ENCODE results near the gene EPHA2. TPM values are rescaled to one million over a fixed set of nuclear protein-coding genes. Genes with fewer than 3 reads are reported as not detected.

EPHA2 gene
- total RNA-seq, 1 experiment from 2014 or later, result 263 TPM

DNA sequence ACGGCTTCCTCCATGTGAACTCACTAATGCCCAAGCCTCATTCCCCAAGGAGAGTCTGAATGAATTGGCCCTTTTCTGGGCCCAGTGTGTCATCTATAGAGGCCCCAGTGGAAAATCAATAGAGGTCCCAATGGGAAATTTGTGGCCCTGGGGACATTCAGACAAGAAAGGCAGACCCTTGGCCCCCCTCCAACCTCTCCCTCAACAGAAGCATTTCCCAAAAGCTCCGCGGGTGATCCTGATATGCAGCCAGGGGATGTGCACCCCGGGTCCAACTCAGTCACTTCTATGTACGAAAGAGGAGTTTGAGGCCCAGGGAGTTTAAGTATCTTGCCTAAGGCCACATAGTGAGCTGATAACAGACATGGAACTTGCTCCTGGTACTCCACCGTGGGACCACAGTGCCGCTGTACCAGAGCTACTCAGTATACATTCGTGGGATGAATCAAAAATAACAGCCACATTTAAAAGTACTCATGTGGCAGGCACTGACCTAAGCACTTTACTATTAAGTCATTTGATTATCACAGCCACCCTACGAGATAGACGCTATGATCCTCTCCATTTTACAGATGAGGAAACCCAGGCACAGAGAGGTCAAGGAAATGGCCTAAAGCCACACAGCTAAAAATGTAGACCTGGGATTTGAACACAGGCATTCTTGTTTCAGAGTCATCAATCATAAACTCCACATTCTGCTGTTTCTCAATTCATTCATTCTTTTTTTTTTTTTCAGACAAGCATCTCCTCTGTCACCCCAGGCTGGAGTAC is 8.5 kb downstream of the EPHA2 start:
- no peak; the same call in 1 of the 2 replicates for ATAC-seq
- POLR2A ChIA-PET, result interaction anchor here (0.7 to 2.8 kb wide), 5 partner anchors 9 to 63 kb away, joined by 3 to 7 read pairs (median 7); partner anchors contain the start of gene EPHA2
- peak overlapping the region; percentile 100 for H3K27ac ChIP-seq (ENCODE audit: low read length)
- intact Hi-C loops (cut with micrococcal nuclease; ENCODE audit: unreplicated experiment) (loop anchor here (5.0 kb wide), 1 partner anchor 35 kb away; no protein-coding TSS in a partner anchor), in situ Hi-C loops (cut with HindIII; ENCODE audit: low pct_unique_long_range_greater_than_20kb, low sequenced_read_pairs) (no loop called here)
- CTCF ChIA-PET, result interaction anchor here (1.2 kb wide), 1 partner anchor 68 kb away, joined by 3 read pairs; no protein-coding TSS in a partner anchor
- BruUV-seq (replicated peaks), result TSS peak; percentile 30
- TF ChIP-seq, protein P1, sequence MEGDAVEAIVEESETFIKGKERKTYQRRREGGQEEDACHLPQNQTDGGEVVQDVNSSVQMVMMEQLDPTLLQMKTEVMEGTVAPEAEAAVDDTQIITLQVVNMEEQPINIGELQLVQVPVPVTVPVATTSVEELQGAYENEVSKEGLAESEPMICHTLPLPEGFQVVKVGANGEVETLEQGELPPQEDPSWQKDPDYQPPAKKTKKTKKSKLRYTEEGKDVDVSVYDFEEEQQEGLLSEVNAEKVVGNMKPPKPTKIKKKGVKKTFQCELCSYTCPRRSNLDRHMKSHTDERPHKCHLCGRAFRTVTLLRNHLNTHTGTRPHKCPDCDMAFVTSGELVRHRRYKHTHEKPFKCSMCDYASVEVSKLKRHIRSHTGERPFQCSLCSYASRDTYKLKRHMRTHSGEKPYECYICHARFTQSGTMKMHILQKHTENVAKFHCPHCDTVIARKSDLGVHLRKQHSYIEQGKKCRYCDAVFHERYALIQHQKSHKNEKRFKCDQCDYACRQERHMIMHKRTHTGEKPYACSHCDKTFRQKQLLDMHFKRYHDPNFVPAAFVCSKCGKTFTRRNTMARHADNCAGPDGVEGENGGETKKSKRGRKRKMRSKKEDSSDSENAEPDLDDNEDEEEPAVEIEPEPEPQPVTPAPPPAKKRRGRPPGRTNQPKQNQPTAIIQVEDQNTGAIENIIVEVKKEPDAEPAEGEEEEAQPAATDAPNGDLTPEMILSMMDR (IDR thresholded peaks at IDR 0.05), result no peak
- TF ChIP-seq, protein P2, sequence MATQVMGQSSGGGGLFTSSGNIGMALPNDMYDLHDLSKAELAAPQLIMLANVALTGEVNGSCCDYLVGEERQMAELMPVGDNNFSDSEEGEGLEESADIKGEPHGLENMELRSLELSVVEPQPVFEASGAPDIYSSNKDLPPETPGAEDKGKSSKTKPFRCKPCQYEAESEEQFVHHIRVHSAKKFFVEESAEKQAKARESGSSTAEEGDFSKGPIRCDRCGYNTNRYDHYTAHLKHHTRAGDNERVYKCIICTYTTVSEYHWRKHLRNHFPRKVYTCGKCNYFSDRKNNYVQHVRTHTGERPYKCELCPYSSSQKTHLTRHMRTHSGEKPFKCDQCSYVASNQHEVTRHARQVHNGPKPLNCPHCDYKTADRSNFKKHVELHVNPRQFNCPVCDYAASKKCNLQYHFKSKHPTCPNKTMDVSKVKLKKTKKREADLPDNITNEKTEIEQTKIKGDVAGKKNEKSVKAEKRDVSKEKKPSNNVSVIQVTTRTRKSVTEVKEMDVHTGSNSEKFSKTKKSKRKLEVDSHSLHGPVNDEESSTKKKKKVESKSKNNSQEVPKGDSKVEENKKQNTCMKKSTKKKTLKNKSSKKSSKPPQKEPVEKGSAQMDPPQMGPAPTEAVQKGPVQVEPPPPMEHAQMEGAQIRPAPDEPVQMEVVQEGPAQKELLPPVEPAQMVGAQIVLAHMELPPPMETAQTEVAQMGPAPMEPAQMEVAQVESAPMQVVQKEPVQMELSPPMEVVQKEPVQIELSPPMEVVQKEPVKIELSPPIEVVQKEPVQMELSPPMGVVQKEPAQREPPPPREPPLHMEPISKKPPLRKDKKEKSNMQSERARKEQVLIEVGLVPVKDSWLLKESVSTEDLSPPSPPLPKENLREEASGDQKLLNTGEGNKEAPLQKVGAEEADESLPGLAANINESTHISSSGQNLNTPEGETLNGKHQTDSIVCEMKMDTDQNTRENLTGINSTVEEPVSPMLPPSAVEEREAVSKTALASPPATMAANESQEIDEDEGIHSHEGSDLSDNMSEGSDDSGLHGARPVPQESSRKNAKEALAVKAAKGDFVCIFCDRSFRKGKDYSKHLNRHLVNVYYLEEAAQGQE (IDR thresholded peaks at IDR 0.05; ENCODE audit: insufficient read depth in 1 of 2, low read depth in 2 of 2, low read length in 1 of 2), result no peak
- TF ChIP-seq SIN3A (IDR thresholded peaks at IDR 0.05; ENCODE audit: borderline replicate concordance, insufficient read depth, low read depth, low read length) (0 out of 2 replicates have a peak, but pooled peaks have one; percentile 24), POLR2AphosphoS5 (IDR thresholded peaks at IDR 0.05; ENCODE audit: low read depth, low read length) (peak; percentile 47; the same call in 1 of the 2 replicates)
- DNase-seq (ENCODE audit: low read depth, low spot score), result no peak
- peaks cover 91% of the 10 kb centered on the region for H3K4me1 ChIP-seq (ENCODE audit: control insufficient read depth, insufficient read depth, low read length)
- H3K4me3 ChIP-seq (ENCODE audit: low read depth in 2 of 2, low read length in 2 of 2), result peak overlapping the region; percentile 26 to 48
- no peaks in the 10 kb centered on the region for H3K27me3 ChIP-seq (ENCODE audit: control insufficient read depth, insufficient read depth, low read length)
- peaks cover 17% of the 10 kb centered on the region for H3K36me3 ChIP-seq (ENCODE audit: control insufficient read depth, insufficient read depth, low read length)
- no peaks in the 10 kb centered on the region for H3K9me3 ChIP-seq (ENCODE audit: control insufficient read depth, insufficient read depth, low read depth, low read length)

DNA sequence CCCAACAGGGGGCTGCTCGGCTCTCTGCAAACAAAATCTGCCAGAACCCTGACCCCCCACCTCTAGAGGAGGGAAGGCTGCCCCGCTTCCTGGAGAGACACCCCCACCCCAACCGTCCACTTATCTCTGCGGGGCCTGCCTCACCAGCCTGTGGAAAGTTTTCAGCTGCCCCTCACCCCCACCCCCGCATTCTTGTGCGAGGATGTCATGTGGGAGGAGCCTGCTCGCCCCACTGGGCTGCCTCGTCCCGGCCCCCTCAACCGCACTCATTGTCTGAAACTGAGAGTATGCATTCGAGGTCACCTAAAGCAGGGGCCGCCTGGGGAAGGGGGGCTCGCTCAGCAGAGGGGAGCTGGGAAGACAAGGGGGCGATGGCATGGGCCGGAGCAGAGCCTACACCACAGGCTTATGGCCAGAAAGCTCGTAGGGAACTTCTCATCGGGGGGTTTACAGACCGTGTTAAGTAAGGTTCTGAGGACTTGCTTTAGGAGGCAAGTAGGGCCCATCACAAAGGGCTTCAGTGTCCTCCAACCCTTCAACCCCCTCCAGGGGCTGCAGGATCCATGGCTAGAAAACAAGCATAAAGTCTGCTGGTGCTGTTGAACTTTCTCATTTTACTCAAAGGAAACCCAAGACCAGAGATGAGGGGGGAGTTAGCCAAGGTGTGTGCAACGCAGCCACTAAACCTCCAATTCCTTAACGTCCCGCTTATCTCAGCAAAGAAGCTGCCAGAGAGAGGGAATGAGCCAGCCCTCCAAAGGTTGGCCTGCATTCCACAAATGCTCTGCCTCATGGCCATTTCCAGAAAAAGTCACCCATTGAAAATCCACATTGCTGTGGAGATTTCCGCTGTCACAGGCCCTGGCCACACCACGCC is 9.4 kb downstream of the EPHA2 start:
- no peak for TF ChIP-seq TCF7L2 (IDR thresholded peaks at IDR 0.05; ENCODE audit: low read depth, low read length)
- TF ChIP-seq POLR2AphosphoS5 (IDR thresholded peaks at IDR 0.05; ENCODE audit: low read depth, low read length), result peak; percentile 58
- H3K9me3 ChIP-seq (ENCODE audit: control insufficient read depth, insufficient read depth, low read depth, low read length), result no peaks in the 10 kb centered on the region
- ChIA-PET CTCF (interaction anchor here (1.0 to 1.2 kb wide), 3 partner anchors 40 to 68 kb away, joined by 3 to 4 read pairs (median 3); no protein-coding TSS in a partner anchor), POLR2A (interaction anchor here (1.2 to 2.8 kb wide), 3 partner anchors 10 to 35 kb away, joined by 5 to 7 read pairs (median 7); partner anchors contain the start of gene EPHA2)
- ATAC-seq, result peak; percentile 43
- in situ Hi-C loops (cut with HindIII; ENCODE audit: low pct_unique_long_range_greater_than_20kb, low sequenced_read_pairs) (no loop called here), intact Hi-C loops (cut with micrococcal nuclease; ENCODE audit: unreplicated experiment) (loop anchor here (5.0 kb wide), 1 partner anchor 36 kb away; no protein-coding TSS in a partner anchor)
- peaks cover 92% of the 10 kb centered on the region for H3K4me1 ChIP-seq (ENCODE audit: control insufficient read depth, insufficient read depth, low read length)
- H3K36me3 ChIP-seq (ENCODE audit: control insufficient read depth, insufficient read depth, low read length), result peaks cover 13% of the 10 kb centered on the region
- no peak for DNase-seq (ENCODE audit: low read depth, low spot score)
- peak overlapping the region; percentile 100 for H3K27ac ChIP-seq (ENCODE audit: low read length)
- H3K4me3 ChIP-seq (ENCODE audit: low read depth in 2 of 2, low read length in 2 of 2), result peak overlapping the region; percentile 26 to 48
- H3K27me3 ChIP-seq (ENCODE audit: control insufficient read depth, insufficient read depth, low read length), result no peaks in the 10 kb centered on the region
- no TSS peak for BruUV-seq (replicated peaks)
